Measurements from ENCODE around the gene GNPDA1.
A peak's percentile ranks its signal among the peaks of the same experiment; 100 is the strongest.
"Not testable (repeated sequence)": the region's sequence is repeated elsewhere in the genome, so short reads cannot be mapped to it uniquely, and the experiment has no call there.

The GNPDA1 gene

GRCh38 chr5:142012792-142013388, at the start of gene GNPDA1:
Gene GNPDA1 (minus strand): TSS chr5:142013027. CDS start chr5:142012035, 992 bp downstream.
- peak; percentile 86 to 94 for DNase-seq (ENCODE audit: low read depth in 1 of 2, low spot score in 1 of 2)
- in situ Hi-C loops (cut with HindIII; ENCODE audit: low pct_unique_long_range_greater_than_20kb, low sequenced_read_pairs): no loop called here
- TF ChIP-seq JUND (IDR thresholded peaks at IDR 0.05; ENCODE audit: low read depth): no peak

- TF ChIP-seq JUND (IDR thresholded peaks at IDR 0.05; ENCODE audit: low read depth): no peak
- DNase-seq (ENCODE audit: low read depth in 1 of 2, low spot score in 1 of 2): no peak
These were observed 46.6 kb upstream of the GNPDA1 start for GRCh38 chr5:142059304-142059940.

GRCh38 chr5:142057697-142058056, 44.9 kb upstream of the GNPDA1 start:
- in situ Hi-C loops (cut with HindIII; ENCODE audit: low pct_unique_long_range_greater_than_20kb, low sequenced_read_pairs): no loop called here
- DNase-seq (ENCODE audit: low read depth in 1 of 2, low spot score in 1 of 2): no peak
- TF ChIP-seq JUND (IDR thresholded peaks at IDR 0.05; ENCODE audit: low read depth): no peak

More at GRCh38 chr5:142059304-142059940, 46.6 kb upstream of the GNPDA1 start:
- in situ Hi-C loops (cut with HindIII; ENCODE audit: low pct_unique_long_range_greater_than_20kb, low sequenced_read_pairs): no loop called here

GRCh38 chr5:142056816-142057696, 44.2 kb upstream of the GNPDA1 start:
- no peak for TF ChIP-seq JUND (IDR thresholded peaks at IDR 0.05; ENCODE audit: low read depth)
- in situ Hi-C loops (cut with HindIII; ENCODE audit: low pct_unique_long_range_greater_than_20kb, low sequenced_read_pairs): no loop called here
- no peak for DNase-seq (ENCODE audit: low read depth in 1 of 2, low spot score in 1 of 2)

- no peak for DNase-seq (ENCODE audit: low read depth in 1 of 2, low spot score in 1 of 2)
- in situ Hi-C loops (cut with HindIII; ENCODE audit: low pct_unique_long_range_greater_than_20kb, low sequenced_read_pairs): no loop called here
- no peak for TF ChIP-seq JUND (IDR thresholded peaks at IDR 0.05; ENCODE audit: low read depth)
These were observed 42.5 kb upstream of the GNPDA1 start for GRCh38 chr5:142055301-142055700.

GRCh38 chr5:142053426-142054151, 40.8 kb upstream of the GNPDA1 start:
- in situ Hi-C loops (cut with HindIII; ENCODE audit: low pct_unique_long_range_greater_than_20kb, low sequenced_read_pairs): no loop called here
- DNase-seq (ENCODE audit: low read depth in 1 of 2, low spot score in 1 of 2): no peak
- no peak for TF ChIP-seq JUND (IDR thresholded peaks at IDR 0.05; ENCODE audit: low read depth)

GRCh38 chr5:142052026-142052425, 39.2 kb upstream of the GNPDA1 start:
- in situ Hi-C loops (cut with HindIII; ENCODE audit: low pct_unique_long_range_greater_than_20kb, low sequenced_read_pairs); DNase-seq (ENCODE audit: low read depth in 1 of 2, low spot score in 1 of 2): not testable (repeated sequence)

- TF ChIP-seq JUND (IDR thresholded peaks at IDR 0.05; ENCODE audit: low read depth): no peak
- in situ Hi-C loops (cut with HindIII; ENCODE audit: low pct_unique_long_range_greater_than_20kb, low sequenced_read_pairs): no loop called here
- peak in 1 of 2 experiments; percentile 19 for DNase-seq (ENCODE audit: low read depth in 1 of 2, low spot score in 1 of 2)
These were observed 35.4 kb upstream of the GNPDA1 start for GRCh38 chr5:142048272-142048671.

GRCh38 chr5:142046191-142046590, 33.4 kb upstream of the GNPDA1 start:
- in situ Hi-C loops (cut with HindIII; ENCODE audit: low pct_unique_long_range_greater_than_20kb, low sequenced_read_pairs): no loop called here
- TF ChIP-seq JUND (IDR thresholded peaks at IDR 0.05; ENCODE audit: low read depth): no peak

GRCh38 chr5:142040881-142041280, 28.1 kb upstream of the GNPDA1 start:
- in situ Hi-C loops (cut with HindIII; ENCODE audit: low pct_unique_long_range_greater_than_20kb, low sequenced_read_pairs): not testable (repeated sequence)
- peak in 1 of 2 experiments; percentile 45 for DNase-seq (ENCODE audit: low read depth in 1 of 2, low spot score in 1 of 2)

More at GRCh38 chr5:142046191-142046590, 33.4 kb upstream of the GNPDA1 start:
- DNase-seq (ENCODE audit: low read depth in 1 of 2, low spot score in 1 of 2): no peak

- no peak for TF ChIP-seq JUND (IDR thresholded peaks at IDR 0.05; ENCODE audit: low read depth)
- DNase-seq (ENCODE audit: low read depth in 1 of 2, low spot score in 1 of 2): no peak
- in situ Hi-C loops (cut with HindIII; ENCODE audit: low pct_unique_long_range_greater_than_20kb, low sequenced_read_pairs): no loop called here
These were observed 27.5 kb upstream of the GNPDA1 start for GRCh38 chr5:142040285-142040684.

- TF ChIP-seq JUND (IDR thresholded peaks at IDR 0.05; ENCODE audit: low read depth): no peak
- no peak for DNase-seq (ENCODE audit: low read depth in 1 of 2, low spot score in 1 of 2)
- in situ Hi-C loops (cut with HindIII; ENCODE audit: low pct_unique_long_range_greater_than_20kb, low sequenced_read_pairs): no loop called here
These were observed 25.9 kb upstream of the GNPDA1 start for GRCh38 chr5:142038735-142039134.

GRCh38 chr5:142037599-142037998, 24.8 kb upstream of the GNPDA1 start:
- in situ Hi-C loops (cut with HindIII; ENCODE audit: low pct_unique_long_range_greater_than_20kb, low sequenced_read_pairs): not testable (repeated sequence)

More at GRCh38 chr5:142037599-142037998, 24.8 kb upstream of the GNPDA1 start:
- not testable (repeated sequence) for DNase-seq (ENCODE audit: low read depth in 1 of 2, low spot score in 1 of 2)
